ENCODE data around the gene FOXN3.

The FOXN3 gene

DNA sequence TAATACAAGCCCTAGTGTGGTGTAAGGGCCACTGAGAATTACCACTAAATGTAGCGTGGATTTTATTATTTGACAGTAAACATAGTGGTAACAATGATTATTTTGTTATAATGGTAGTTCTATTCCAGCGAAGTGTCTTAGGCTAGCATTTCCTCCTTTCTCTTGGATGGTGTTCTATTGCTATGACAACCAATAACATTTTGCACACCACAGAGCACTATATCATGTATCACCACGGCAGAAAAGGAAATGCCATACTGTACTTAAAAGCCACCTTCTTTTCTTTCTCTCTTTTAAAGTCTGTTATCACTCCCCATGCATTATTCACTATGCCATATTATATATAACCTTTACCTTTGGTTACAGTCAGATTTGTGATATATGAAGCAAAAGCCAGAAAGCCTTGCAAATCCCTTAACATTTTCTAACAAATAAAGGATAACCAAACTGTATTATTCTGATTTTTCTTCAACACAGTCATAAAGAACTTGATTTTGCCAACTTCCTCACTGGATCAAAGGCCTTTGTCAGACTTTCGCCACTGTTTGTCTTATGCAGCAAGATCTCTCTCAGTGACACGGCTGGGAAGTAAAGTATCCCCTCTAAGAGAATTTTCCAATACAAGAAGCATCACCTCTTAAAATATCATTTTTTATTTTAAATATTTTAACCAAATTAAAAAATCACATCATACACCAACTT lies 195.8 kb downstream of the FOXN3 start:
- ATAC-seq (replicated peaks) (peak; percentile 80 to 84), DNase-seq (no peak)
- H3K9me3 Mint-ChIP-seq: peaks cover 0 to 2% of the 10 kb centered on the region in 2 donors
- peaks cover 24 to 61% of the 10 kb centered on the region in 2 donors for H3K4me1 Mint-ChIP-seq
- H3K36me3 Mint-ChIP-seq: peaks cover 33 to 48% of the 10 kb centered on the region in 2 donors
- H3K27ac Mint-ChIP-seq: peak overlapping the region; percentile 32
- H3K27me3 Mint-ChIP-seq: no peaks in the 10 kb centered on the region
- no peak overlapping the region for H3K4me3 Mint-ChIP-seq

DNA sequence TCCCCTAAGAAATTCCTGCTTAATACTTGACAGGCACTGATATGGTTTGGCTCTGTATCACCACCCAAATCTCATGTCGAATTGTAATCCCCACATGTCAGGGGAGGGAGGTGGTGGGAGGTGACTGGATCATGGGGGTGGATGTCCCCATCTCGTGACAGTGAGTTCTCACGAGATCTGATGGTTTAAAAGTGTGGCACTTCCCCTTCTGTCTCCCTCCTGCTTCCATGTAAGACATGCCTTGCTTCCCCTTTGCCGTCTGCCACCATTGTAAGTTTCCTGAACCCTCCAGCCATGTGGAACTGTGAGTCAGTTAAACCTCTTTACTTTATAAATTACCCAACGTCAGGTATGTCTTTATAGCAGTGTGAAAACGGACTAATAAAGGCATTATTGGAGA lies 198.0 kb downstream of the FOXN3 start:
- DNase-seq (no peak), ATAC-seq (replicated peaks) (no peak)
- peaks cover 19 to 65% of the 10 kb centered on the region in 2 donors for H3K4me1 Mint-ChIP-seq
- peaks cover 36 to 50% of the 10 kb centered on the region in 2 donors for H3K36me3 Mint-ChIP-seq
- H3K27me3 Mint-ChIP-seq: no peaks in the 10 kb centered on the region
- H3K9me3 Mint-ChIP-seq: peaks cover 0 to 2% of the 10 kb centered on the region in 2 donors
- H3K27ac Mint-ChIP-seq: peak overlapping the region; percentile 70
- no peak overlapping the region for H3K4me3 Mint-ChIP-seq

DNA sequence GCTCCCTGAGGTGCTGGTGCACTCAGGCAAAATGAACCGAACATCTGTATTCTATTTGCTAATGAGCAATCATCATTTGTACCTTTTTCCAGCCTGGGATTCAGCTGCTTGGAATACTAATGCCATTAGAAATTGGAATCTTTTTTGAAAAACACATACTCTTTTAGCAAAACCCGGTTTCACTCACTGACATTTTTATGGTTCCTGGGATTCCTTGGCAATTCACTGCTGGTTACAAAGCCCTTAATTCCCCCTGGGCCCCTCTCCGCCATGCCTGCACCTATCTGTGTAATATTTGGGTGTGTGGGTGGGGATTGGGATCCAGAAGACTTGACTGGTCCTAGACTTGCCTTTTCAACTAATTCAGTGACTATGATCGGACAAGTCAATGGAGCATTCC lies 199.1 kb downstream of the FOXN3 start:
- no peaks in the 10 kb centered on the region for H3K27me3 Mint-ChIP-seq
- ATAC-seq (replicated peaks) (no peak), DNase-seq (no peak)
- H3K27ac Mint-ChIP-seq: no peak overlapping the region
- H3K36me3 Mint-ChIP-seq: peaks cover 32 to 46% of the 10 kb centered on the region in 2 donors
- H3K9me3 Mint-ChIP-seq: peaks cover 0 to 2% of the 10 kb centered on the region in 2 donors
- peaks cover 20 to 71% of the 10 kb centered on the region in 2 donors for H3K4me1 Mint-ChIP-seq
- H3K4me3 Mint-ChIP-seq: no peak overlapping the region

DNA sequence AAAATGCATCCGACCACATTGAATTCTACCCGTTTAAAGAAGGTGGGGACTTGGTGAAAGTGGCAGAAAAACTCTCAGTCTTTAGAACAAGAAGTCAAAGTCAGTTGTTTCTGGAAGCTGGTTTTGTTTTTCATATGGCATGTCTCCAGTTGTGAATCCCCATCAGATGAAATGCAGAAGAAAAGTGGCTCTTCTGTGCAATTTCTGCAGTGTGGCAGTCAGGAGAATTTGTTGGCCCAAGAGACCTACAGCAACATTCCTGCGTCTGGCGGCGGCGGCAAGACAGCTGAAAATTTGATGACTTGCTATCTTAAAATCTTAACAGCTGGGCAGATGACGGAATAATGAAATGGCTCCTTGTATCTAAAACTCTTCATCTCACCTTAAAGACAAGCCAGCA lies 201.5 kb downstream of the FOXN3 start:
- H3K9me3 Mint-ChIP-seq: peaks cover 0 to 2% of the 10 kb centered on the region in 2 donors
- ATAC-seq (replicated peaks): no peak
- H3K27ac Mint-ChIP-seq: no peak overlapping the region

DNA sequence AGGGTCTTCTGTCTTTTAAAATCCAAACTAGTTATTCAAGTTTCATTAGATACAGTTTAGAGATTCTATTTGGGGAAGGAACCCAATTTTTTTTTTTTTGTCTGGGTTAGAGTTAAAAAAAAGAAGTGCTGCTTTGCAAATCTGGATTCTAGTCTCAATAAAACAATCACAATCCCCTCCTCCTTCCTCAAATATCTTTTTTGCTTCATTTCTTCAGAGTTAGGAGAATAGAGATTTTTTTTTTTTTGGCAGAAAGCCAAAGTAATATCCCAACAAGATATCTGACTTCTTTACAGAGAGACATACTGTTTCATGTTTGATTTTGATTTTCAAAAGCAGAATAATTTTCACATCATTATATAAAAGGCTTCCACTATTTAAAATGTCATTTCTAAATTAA lies 201.9 kb downstream of the FOXN3 start:
- peaks cover 0 to 2% of the 10 kb centered on the region in 2 donors for H3K9me3 Mint-ChIP-seq
- peaks cover 14 to 49% of the 10 kb centered on the region in 2 donors for H3K4me1 Mint-ChIP-seq
- H3K27ac Mint-ChIP-seq: no peak overlapping the region
- peaks cover 29 to 59% of the 10 kb centered on the region in 2 donors for H3K36me3 Mint-ChIP-seq
- H3K27me3 Mint-ChIP-seq: no peaks in the 10 kb centered on the region
- ATAC-seq (replicated peaks) (no peak), DNase-seq (no peak)
- no peak overlapping the region for H3K4me3 Mint-ChIP-seq

More for the DNA sequence above, 201.5 kb downstream of the FOXN3 start:
- H3K36me3 Mint-ChIP-seq: peaks cover 28 to 59% of the 10 kb centered on the region in 2 donors
- H3K4me3 Mint-ChIP-seq: no peak overlapping the region
- DNase-seq: no peak
- H3K27me3 Mint-ChIP-seq: no peaks in the 10 kb centered on the region
- H3K4me1 Mint-ChIP-seq: peaks cover 16 to 53% of the 10 kb centered on the region in 2 donors

DNA sequence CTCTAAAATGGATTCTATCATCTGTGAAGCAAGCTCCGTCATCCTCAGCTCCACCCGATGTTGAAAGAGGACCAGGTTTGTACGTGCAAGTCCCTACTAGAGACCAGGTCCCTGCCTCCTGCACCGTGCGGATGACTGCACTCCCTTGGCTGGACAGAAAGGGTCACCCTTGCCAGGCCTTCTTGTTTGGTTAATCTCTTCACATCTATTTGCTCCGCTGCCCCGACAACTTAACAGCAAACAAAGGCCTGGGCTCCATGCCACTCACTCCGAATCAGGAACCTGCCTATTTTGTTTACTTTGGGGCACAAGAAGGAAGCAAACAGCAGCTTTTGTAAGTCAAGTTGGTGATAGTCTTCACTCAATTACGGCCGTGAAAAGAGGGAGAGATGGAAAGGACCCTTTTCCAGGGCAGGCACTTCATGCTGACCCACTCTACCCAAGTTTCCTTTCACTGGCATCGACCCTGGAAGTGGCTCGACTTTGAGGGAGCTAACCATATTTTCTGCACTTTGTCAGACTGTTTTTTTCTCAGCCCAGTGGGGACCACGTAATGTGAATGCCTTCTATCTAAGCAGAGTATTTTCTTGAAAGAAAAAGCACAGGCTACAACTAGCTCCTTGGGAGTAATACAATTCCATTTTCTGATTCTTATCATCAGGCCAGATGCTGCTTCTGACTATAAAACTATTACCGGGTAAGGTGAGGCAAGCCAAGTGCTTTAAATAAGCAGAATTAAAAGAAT lies 202.6 kb downstream of the FOXN3 start:
- no peaks in the 10 kb centered on the region for H3K9me3 Mint-ChIP-seq
- peaks cover 14 to 43% of the 10 kb centered on the region in 2 donors for H3K4me1 Mint-ChIP-seq
- no peak for ATAC-seq (replicated peaks)
- peak overlapping the region; percentile 69 for H3K27ac Mint-ChIP-seq
- H3K4me3 Mint-ChIP-seq: no peak overlapping the region
- H3K27me3 Mint-ChIP-seq: no peaks in the 10 kb centered on the region
- H3K36me3 Mint-ChIP-seq: peaks cover 27 to 54% of the 10 kb centered on the region in 2 donors
- DNase-seq: no peak

DNA sequence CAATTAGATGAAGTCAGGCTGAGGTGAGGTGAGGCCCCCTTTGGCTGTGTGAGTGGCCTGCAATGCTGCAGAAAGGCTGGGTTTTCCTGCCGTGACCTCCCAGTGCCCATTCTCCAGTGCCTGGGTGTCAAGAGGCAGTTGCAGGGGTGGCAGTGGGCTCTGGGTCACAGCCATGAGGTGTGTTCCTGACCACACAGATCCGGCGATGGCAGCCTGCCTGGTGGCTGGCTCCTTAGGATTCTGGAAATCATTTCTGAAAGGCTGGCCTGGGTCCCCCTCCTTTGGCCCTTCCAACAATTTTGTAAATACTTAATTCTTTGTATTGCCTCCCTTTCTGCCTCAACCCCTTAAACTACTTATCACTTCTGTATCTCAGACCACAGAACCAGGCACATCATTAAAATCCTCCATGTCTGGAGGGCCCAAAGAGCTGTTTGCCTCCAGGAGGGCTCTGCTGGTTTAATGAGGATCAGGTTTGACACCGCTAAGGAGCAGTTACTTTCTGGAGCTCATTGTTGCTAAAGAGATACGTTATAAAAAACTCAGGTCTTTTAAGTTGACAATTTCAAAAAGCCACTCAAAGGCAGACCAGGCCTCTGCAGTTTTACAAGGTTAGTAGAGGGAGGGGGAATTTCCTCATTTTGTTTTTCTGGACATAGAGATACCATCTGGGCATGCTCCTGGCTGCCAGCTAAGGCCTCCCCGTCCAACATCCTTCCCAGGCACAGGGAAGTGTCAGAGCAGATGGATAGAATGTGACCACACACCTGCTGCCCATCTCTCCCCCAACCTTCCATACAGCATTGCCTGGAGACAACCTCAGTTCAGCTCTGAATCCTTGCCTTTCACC lies 204.4 kb downstream of the FOXN3 start:
- H3K27ac Mint-ChIP-seq: peak overlapping the region; percentile 37
- DNase-seq: no peak
- no peaks in the 10 kb centered on the region for H3K9me3 Mint-ChIP-seq
- no peaks in the 10 kb centered on the region for H3K27me3 Mint-ChIP-seq
- H3K36me3 Mint-ChIP-seq: peaks cover 32 to 46% of the 10 kb centered on the region in 2 donors
- no peak for ATAC-seq (replicated peaks)
- H3K4me3 Mint-ChIP-seq: no peak overlapping the region
- H3K4me1 Mint-ChIP-seq: peaks cover 20 to 49% of the 10 kb centered on the region in 2 donors

DNA sequence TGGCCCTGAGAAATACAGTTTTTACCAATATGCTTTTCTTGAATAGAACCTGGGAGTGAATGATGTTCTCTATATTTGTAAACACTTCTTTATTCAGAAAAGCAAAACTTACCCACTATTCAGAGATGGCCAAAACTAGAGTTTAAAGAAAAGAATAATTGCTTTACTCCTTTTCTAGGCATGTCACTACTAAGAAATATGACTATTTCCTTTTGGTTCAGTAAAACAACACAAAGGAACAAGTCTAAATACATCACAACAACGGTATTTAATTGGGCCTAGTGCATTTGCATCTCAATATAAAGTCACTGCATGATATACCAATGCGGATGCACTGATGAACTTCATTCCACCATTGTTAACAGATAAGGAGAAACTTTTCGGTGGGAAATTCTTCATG lies 207.5 kb downstream of the FOXN3 start:
- H3K4me3 Mint-ChIP-seq: no peak overlapping the region
- DNase-seq (no peak), ATAC-seq (replicated peaks) (no peak)
- H3K27ac Mint-ChIP-seq: no peak overlapping the region
- H3K27me3 Mint-ChIP-seq: no peaks in the 10 kb centered on the region
- H3K9me3 Mint-ChIP-seq: no peaks in the 10 kb centered on the region
- H3K4me1 Mint-ChIP-seq: peaks cover 15 to 52% of the 10 kb centered on the region in 2 donors
- peaks cover 39 to 58% of the 10 kb centered on the region in 2 donors for H3K36me3 Mint-ChIP-seq

DNA sequence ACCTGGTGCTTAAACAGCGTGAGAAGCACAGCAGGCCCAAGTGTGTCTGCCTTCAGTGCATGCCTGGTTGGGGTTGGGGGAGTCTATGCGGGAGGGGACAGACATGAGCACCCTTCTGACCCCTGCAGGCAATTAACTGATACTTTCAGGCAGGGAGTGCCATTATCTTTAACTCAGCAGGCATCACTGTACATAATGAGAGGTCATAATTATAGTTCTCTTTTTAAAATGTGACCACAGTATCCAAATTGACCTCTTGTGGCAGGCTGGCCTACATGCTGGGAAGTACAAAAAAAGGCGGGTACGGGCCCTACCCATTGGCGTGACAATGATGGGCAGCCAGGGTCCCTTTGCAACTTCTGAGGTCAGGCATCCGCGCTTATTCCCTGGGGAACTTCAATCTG lies 209.1 kb downstream of the FOXN3 start:
- ATAC-seq (replicated peaks): peak; percentile 55 to 81
- Mint-ChIP-seq H3K9me3 (no peaks in the 10 kb centered on the region), H3K27me3 (no peaks in the 10 kb centered on the region), H3K4me3 (no peak overlapping the region), H3K27ac (no peak overlapping the region), H3K4me1 (peaks cover 20 to 53% of the 10 kb centered on the region in 2 donors), H3K36me3 (peaks cover 37 to 65% of the 10 kb centered on the region in 2 donors)
- no peak for DNase-seq

DNA sequence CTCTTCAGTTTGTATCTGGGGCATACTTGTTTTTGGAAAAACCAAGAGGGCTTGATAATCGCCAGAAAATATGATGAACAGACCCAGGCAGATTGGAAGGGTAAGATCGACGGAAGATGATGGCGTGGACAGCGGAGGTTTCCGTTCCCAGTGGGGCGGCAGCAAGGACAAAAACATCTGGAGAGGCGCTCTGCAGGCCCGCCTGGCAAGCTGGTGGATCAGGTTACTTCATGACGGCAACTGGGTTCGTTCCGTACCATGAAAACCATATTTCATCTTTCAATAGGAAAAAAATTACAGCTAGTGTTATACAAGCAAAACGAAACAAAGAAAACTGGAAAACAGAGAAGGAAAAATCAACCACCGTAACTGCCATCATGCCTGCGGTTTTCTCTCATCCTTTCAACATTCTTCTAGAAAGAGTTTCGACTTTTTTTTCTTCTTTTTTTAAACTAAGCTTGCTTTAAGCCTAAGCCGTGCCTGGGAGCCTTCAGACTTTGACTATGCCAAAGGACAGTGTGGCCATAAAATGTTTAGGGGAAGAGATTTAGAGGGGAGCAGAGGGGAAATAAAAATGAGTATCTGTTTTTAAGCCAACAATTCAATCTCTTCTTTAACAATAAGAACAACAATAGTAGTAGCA lies 210.5 kb downstream of the FOXN3 start:
- peak overlapping the region; percentile 61 for H3K27ac Mint-ChIP-seq
- ATAC-seq (replicated peaks) (no peak), DNase-seq (no peak)
- peaks cover 43 to 58% of the 10 kb centered on the region in 2 donors for H3K36me3 Mint-ChIP-seq
- no peaks in the 10 kb centered on the region for H3K9me3 Mint-ChIP-seq
- no peaks in the 10 kb centered on the region for H3K27me3 Mint-ChIP-seq
- no peak overlapping the region for H3K4me3 Mint-ChIP-seq
- peaks cover 27 to 62% of the 10 kb centered on the region in 2 donors for H3K4me1 Mint-ChIP-seq

DNA sequence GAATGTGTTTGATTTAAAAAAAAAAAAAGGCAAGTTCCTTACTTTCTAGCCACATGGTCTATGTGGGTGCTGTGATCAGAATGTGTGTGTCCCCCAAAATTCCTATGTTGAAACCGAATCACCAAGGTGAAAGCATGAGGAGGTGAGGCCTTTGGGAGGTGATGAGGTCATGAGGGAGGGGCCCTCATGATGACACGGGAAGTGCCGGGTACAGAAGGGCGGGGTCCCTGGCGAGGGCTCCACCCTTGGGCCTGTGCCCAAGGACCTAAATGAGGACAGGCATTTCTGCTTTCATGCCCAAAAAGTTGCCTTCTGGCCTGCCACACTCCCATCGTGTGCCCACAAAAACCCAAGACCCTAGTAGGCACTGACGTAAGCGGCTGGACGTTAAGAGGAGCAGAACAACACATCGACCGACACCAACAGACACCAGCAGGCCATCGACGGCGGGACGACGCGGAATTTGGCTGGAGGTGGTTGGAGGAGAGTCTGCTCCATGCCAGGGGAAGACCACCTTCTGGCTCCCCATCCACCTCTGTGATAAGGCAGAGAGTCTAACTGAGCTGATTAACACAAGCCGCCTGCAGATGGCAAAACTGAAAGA lies 211.8 kb downstream of the FOXN3 start:
- ATAC-seq (replicated peaks) (no peak), DNase-seq (no peak)
- Mint-ChIP-seq H3K9me3 (no peaks in the 10 kb centered on the region), H3K36me3 (peaks cover 49 to 58% of the 10 kb centered on the region in 2 donors), H3K4me1 (peaks cover 34 to 74% of the 10 kb centered on the region in 2 donors), H3K27me3 (no peaks in the 10 kb centered on the region), H3K4me3 (no peak overlapping the region), H3K27ac (no peak overlapping the region)

DNA sequence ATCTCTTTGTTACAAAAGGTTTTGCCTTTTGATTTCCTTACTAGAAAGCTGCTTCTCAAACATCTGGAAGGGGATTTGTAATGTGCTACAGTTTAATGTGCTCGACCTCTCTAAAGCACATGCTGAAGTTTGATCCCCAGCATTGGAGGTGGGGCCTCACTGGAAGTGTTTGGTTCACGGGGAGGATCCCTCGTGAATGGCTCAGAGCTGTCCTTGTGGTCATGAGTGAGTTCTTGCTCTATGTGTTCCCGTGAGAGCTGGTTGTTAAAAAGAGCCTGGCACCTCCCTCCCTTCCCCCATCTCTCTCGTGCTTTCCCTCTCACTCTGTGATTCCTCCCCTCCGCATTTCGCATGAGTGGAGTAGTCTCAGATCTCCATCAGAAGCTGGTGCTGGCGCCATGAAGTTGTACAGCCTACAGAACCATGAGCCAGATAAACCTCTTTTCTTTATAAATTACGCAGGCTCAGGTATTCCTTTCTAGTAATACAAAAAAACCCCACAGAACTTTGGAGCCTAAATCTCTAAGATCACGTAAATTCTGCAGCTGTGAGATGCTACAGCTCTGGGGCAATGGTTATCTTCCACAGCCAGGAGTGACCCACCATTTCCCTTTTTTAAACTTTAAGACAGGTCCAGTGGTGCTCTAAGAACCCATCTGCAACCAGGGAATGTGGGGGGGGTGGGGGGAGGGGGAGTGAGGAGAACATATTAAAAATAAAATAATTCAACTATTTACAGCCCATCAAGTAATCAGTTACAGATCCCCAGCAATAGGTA lies 214.4 kb downstream of the FOXN3 start:
- H3K4me1 Mint-ChIP-seq: peaks cover 33 to 76% of the 10 kb centered on the region in 2 donors
- DNase-seq: no peak
- no peak overlapping the region for H3K27ac Mint-ChIP-seq
- no peaks in the 10 kb centered on the region for H3K27me3 Mint-ChIP-seq
- H3K4me3 Mint-ChIP-seq: no peak overlapping the region
- H3K36me3 Mint-ChIP-seq: peaks cover 53 to 75% of the 10 kb centered on the region in 2 donors
- no peaks in the 10 kb centered on the region for H3K9me3 Mint-ChIP-seq
- ATAC-seq (replicated peaks): no peak

DNA sequence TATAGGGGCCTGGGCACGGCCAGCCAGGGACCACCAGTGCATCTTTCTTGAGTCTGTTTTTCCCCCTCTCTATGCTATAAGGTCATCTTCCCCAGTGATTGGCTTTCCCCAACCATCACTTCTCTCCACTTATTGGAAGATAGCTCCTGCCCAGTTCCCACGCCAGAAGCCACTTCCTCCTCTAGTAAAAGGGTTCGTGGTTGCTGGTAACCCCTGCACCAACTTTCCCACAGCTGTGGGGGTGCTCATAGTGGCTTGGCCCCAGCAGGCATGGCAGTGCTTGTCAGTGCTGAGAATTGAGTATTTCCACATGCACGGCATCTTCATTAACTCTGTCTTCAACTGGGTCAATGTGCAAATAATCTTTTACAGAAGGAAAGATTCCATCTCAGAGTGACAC lies 215.4 kb downstream of the FOXN3 start:
- peak; percentile 51 to 63 for ATAC-seq (replicated peaks)
- H3K4me3 Mint-ChIP-seq: no peak overlapping the region
- no peaks in the 10 kb centered on the region for H3K9me3 Mint-ChIP-seq
- peak overlapping the region; percentile 75 for H3K27ac Mint-ChIP-seq
- H3K36me3 Mint-ChIP-seq: peaks cover 63 to 80% of the 10 kb centered on the region in 2 donors
- H3K4me1 Mint-ChIP-seq: peaks cover 33 to 81% of the 10 kb centered on the region in 2 donors
- H3K27me3 Mint-ChIP-seq: no peaks in the 10 kb centered on the region
- no peak for DNase-seq
